K562 (cell line): ENCODE measurements around the gene TMEM69.
"Not testable (repeated sequence)": the region's sequence is repeated elsewhere in the genome, so short reads cannot be mapped to it uniquely, and the experiment has no call there.

Experiments used
- COPS2 ChIP-seq: fragments of 450-650 bp; conservative IDR thresholded peaks from 2 replicates; pipeline ENCODE4 v1.6.1; 2016; ENCODE audit warnings: mild to moderate bottlenecking, moderate library complexity
- ELK1 ChIP-seq: sonication (generic); formaldehyde crosslinking; IDR thresholded peaks from 2 replicates; pipeline ENCODE4 v1.8.1; 2022; ENCODE audit warnings: missing genetic modification reagents
- EZH2 ChIP-seq: IDR thresholded peaks from 2 replicates; pipeline ENCODE4 v1.6.1; 2012; ENCODE audit warnings: low read depth, mild to moderate bottlenecking, inconsistent platforms, low read length, borderline replicate concordance
- HDAC1 ChIP-seq, 2 experiments: fragments of 450-650 bp; IDR thresholded peaks; 2 replicates each; pipeline ENCODE4 v1.6.1; 2016 to 2017; ENCODE audit warnings: inconsistent platforms in 1 of 2, mild to moderate bottlenecking in 1 of 2, moderate library complexity in 1 of 2
- POLR2A ChIP-seq: fragments of 450-650 bp; conservative IDR thresholded peaks from 2 replicates; pipeline ENCODE4 v1.6.1; 2016
- RAD21 ChIP-seq, 2 experiments: fragments of 250-450 bp in 1 of 2; fragments of 450-650 bp in 1 of 2; sonication (Bioruptor Pico) in 1 of 2; formaldehyde crosslinking in 1 of 2; IDR thresholded peaks in 1 of 2; conservative IDR thresholded peaks in 1 of 2; 2 replicates each; pipeline versions ENCODE4 v1.4.0 to v1.8.0; 2020 to 2022; ENCODE audit warnings: mild to moderate bottlenecking in 2 of 2, moderate library complexity in 1 of 2

DNA sequence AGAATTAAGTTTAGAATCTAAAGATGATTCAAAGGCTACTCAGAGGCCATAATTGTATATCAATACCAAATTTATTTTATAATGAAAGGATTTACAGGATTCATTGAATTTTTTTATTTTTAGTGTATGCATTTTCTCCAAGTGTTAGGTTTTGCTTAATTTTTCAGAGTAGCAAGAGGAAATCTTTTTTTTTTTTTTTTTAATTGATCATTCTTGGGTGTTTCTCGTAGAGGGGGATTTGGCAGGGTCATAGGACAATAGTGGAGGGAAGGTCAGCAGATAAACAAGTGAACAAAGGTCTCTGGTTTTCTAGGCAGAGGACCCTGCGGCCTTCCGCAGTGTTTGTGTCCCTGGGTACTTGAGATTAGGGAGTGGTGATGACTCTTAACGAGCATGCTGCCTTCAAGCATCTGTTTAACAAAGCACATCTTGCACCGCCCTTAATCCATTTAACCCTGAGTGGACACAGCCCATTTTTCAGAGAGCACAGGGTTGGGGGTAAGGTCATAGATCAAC is 51.7 kb downstream of the TMEM69 start:
- TF ChIP-seq RAD21 (CRISPR knock-in tag; conservative IDR thresholded peaks at IDR 0.05 in 1 of 2, IDR thresholded peaks at IDR 0.05 in 1 of 2); POLR2A; HDAC1 (IDR thresholded peaks at IDR 0.05); COPS2; ELK1 (CRISPR knock-in tag); EZH2: not testable (repeated sequence)
